ENCODE data around the gene DUSP21. TPM values are rescaled to one million over a fixed set of nuclear protein-coding genes. Genes with fewer than 3 reads are reported as not detected.

Gene DUSP21
- total and polyA plus RNA-seq, 2 of the 4 experiments (the other 2 are of a cell fraction) = not detected

GRCh38 chrX:44881549-44881948, 37.7 kb downstream of the DUSP21 start:
- peaks cover 61% of the 10 kb centered on the region for H4K20me1 ChIP-seq (ENCODE audit: insufficient read depth, low read length)

More at GRCh38 chrX:44881549-44881948, 37.7 kb downstream of the DUSP21 start:
- H3K9ac ChIP-seq (ENCODE audit: low read depth, low read length) = no peak overlapping the region
- no peak overlapping the region for H3K27ac ChIP-seq (ENCODE audit: insufficient read depth, low read length)
- no peak overlapping the region for H3K14ac ChIP-seq (replicated peaks; ENCODE audit: low read depth, low read length)
- ATAC-seq (ENCODE audit: low read depth) (no peak), DNase-seq (no peak)
- no peak overlapping the region for H4K91ac ChIP-seq (ENCODE audit: insufficient read depth, low read depth, low read length)
- no peak overlapping the region for H2AK9ac ChIP-seq (replicated peaks; ENCODE audit: low read depth, low read length, poor library complexity)
- no peak overlapping the region for H2BK15ac ChIP-seq (ENCODE audit: low read depth, low read length)
- no peak overlapping the region for H3K4ac ChIP-seq (ENCODE audit: low read depth, low read length)
- H3K23ac ChIP-seq (ENCODE audit: low read depth, low read length) = no peak overlapping the region
- peaks cover 3 to 25% of the 10 kb centered on the region in 2 experiments; a peak in 3 of 4 replicates for H3K79me1 ChIP-seq (ENCODE audit: low read depth in 1 of 2, low read length in 2 of 2)
- 98% methylated on average over 8 of the region's 10 CpGs; no CpG with 5 or more reads in 1 of the 2 experiments for WGBS, 2 experiments (ENCODE audit: extremely low coverage in 2 of 2, insufficient read length in 1 of 2)
- H4K8ac ChIP-seq (ENCODE audit: low read depth in 2 of 2, low read length in 2 of 2) = no peak overlapping the region
- H3K36me3 ChIP-seq (ENCODE audit: control insufficient read depth, insufficient read depth, low read length) = no peaks in the 10 kb centered on the region
- H2BK5ac ChIP-seq (ENCODE audit: low read depth, low read length, poor library complexity, severe bottlenecking) = no peak overlapping the region
- no peaks in the 10 kb centered on the region for H3K27me3 ChIP-seq (ENCODE audit: control insufficient read depth, insufficient read depth, low read length)
- ChIA-PET POLR2A (ENCODE audit: unreplicated experiment) (no interaction called here), CTCF (no interaction called here)
- H2AK5ac ChIP-seq (ENCODE audit: low read depth, low read length) = no peak overlapping the region
- H3K9me3 ChIP-seq (ENCODE audit: control insufficient read depth, insufficient read depth, low read length) = no peaks in the 10 kb centered on the region
- no peaks in the 10 kb centered on the region for H3K9me1 ChIP-seq (ENCODE audit: insufficient read depth, low read length)
- no peak overlapping the region for H3K4me2 ChIP-seq (ENCODE audit: low read depth, low read length)
- TF ChIP-seq CTCF (conservative IDR thresholded peaks at IDR 0.05; ENCODE audit: low read depth, low read length) (no peak), CEBPB (IDR thresholded peaks at IDR 0.05; ENCODE audit: low read depth, low read length) (peak; percentile 55; the same call in 1 of the 2 replicates)
- H2AFZ ChIP-seq (replicated peaks; ENCODE audit: low read length, poor library complexity) = no peak overlapping the region
- H3K4me1 ChIP-seq (ENCODE audit: control insufficient read depth, insufficient read depth, low read length) = no peaks in the 10 kb centered on the region
- H3K56ac ChIP-seq (ENCODE audit: extremely low read depth, insufficient read depth, low read length) = no peak overlapping the region
- H3K18ac ChIP-seq (ENCODE audit: low read depth, low read length) = no peak overlapping the region
- dilution Hi-C loops (cut with HindIII; ENCODE audit: low sequenced_read_pairs, unreplicated experiment) = no loop called here
- BruUV-seq (replicated peaks) = no TSS peak
- in situ Hi-C loops (cut with MboI; ENCODE audit: low sequenced_read_pairs) = no loop called here
- no peak overlapping the region for H2BK20ac ChIP-seq (ENCODE audit: low read depth, low read length)
- H3K4me3 ChIP-seq (ENCODE audit: insufficient read depth, low read depth, low read length) = no peak overlapping the region
- no peak overlapping the region for H4K5ac ChIP-seq (ENCODE audit: low read depth, low read length)
- H2BK120ac ChIP-seq (ENCODE audit: low read depth, low read length) = no peak overlapping the region
- intact Hi-C loops (cut with micrococcal nuclease) = no loop called here
